NOMO-1 treated with dmso at 0.1 percent for 144 hours (cell line): ENCODE results near the gene KLHL42.
A peak's percentile ranks its signal among the peaks of the same experiment; 100 is the strongest.

Source experiments
- DNase-seq: peaks from one replicate; lab custom pipeline; 2025; ENCODE audit not compliant: unreplicated experiment; lab: John Stamatoyannopoulos, UW

Gene KLHL42

GRCh38 chr12:27780612-27781408 lies 777 bp downstream of the KLHL42 start:
- DNase-seq, result no peak

- DNase-seq, result no peak
These were observed 1.6 kb downstream of the KLHL42 start for GRCh38 chr12:27781680-27782079.

- DNase-seq, result no peak
These were observed 2.4 kb downstream of the KLHL42 start for GRCh38 chr12:27782481-27782880.

- peak; percentile 23 for DNase-seq
These were observed 6.0 kb downstream of the KLHL42 start for GRCh38 chr12:27785882-27786570.

GRCh38 chr12:27787559-27787958 lies 7.5 kb downstream of the KLHL42 start:
- DNase-seq, result no peak

GRCh38 chr12:27790179-27790578 lies 10.1 kb downstream of the KLHL42 start:
- no peak for DNase-seq

- no peak for DNase-seq
These were observed 15.0 kb downstream of the KLHL42 start for GRCh38 chr12:27794818-27795584.

- no peak for DNase-seq
These were observed 16.1 kb downstream of the KLHL42 start for GRCh38 chr12:27796128-27796527.

GRCh38 chr12:27797301-27798025 lies 17.4 kb downstream of the KLHL42 start:
- DNase-seq, result no peak

GRCh38 chr12:27800819-27801218 lies 20.8 kb downstream of the KLHL42 start:
- DNase-seq, result no peak

GRCh38 chr12:27801630-27802029 lies 21.6 kb downstream of the KLHL42 start:
- DNase-seq, result no peak

GRCh38 chr12:27802511-27802910 lies 22.5 kb downstream of the KLHL42 start:
- no peak for DNase-seq

- no peak for DNase-seq
These were observed 22.9 kb downstream of the KLHL42 start for GRCh38 chr12:27802936-27803335.

- DNase-seq, result no peak
These were observed 25.2 kb downstream of the KLHL42 start for GRCh38 chr12:27805238-27805637.

- no peak for DNase-seq
These were observed 26.2 kb downstream of the KLHL42 start for GRCh38 chr12:27806259-27806658.

- no peak for DNase-seq
These were observed 27.1 kb downstream of the KLHL42 start for GRCh38 chr12:27807063-27807703.

GRCh38 chr12:27808841-27809240 lies 28.8 kb downstream of the KLHL42 start:
- no peak for DNase-seq

- DNase-seq, result no peak
These were observed 30.7 kb downstream of the KLHL42 start for GRCh38 chr12:27810756-27811155.

GRCh38 chr12:27812502-27812901 lies 32.5 kb downstream of the KLHL42 start:
- no peak for DNase-seq

- no peak for DNase-seq
These were observed 34.4 kb downstream of the KLHL42 start for GRCh38 chr12:27814411-27814810.
